Activated T-cell treated with anti-CD3 and anti-CD28 coated beads for 1 hour (primary cell): ENCODE data around the gene USP3.

ENCODE experiments used
- DNase-seq: peaks from one replicate; pipeline ENCODE4 v3.0.0-alpha.2; 2020; ENCODE audit warnings: low read depth

The USP3 gene

GRCh38 chr15:63544258-63545026, 40.0 kb downstream of the USP3 start:
- no peak for DNase-seq

DNA sequence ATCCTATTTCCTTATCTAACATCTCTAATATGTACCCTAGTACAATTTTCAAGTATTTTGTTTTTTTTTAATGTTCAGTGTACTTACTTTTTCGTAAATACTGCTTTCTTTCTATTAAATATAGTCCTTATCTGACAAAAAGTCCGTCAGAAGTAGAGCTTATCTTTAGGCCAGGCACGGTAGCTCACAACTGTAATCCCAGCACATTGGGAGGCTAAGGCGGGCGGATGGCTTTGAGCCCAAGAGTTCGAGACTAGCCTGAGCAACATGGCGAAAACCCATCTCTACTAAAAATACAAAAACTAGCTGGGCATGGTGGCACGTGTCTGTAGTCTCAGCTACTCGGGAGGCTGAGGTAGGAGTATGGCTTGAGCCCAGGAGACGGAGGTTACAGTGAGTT, 41.1 kb downstream of the USP3 start:
- DNase-seq: no peak

- DNase-seq: no peak
Observed at GRCh38 chr15:63551400-63551799, 47.0 kb downstream of the USP3 start.

GRCh38 chr15:63553388-63553791, 49.0 kb downstream of the USP3 start:
- DNase-seq: no peak

GRCh38 chr15:63554337-63554927, 50.0 kb downstream of the USP3 start:
- DNase-seq: no peak

- no peak for DNase-seq
Observed at GRCh38 chr15:63555507-63555906, 51.1 kb downstream of the USP3 start.

DNA sequence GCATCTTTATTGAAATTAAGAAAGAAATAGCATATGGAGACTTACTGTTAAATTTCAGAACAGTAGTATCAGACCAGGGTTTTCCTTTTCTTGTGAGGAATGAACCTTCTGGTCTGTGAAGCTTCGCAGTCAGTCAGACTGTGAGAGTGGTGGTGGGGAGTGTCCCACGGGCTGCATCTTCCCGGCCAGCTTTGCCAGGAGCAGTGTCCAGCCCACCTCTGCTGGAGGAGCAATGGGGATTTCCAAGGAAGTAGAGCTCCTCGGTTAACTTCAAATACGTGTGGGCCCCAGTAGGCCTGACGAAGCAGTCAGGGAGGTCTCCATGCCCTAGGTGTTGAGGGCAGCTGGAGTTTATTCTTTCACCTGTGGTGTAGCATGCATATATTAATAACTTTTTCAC, 51.9 kb downstream of the USP3 start:
- DNase-seq: no peak

DNA sequence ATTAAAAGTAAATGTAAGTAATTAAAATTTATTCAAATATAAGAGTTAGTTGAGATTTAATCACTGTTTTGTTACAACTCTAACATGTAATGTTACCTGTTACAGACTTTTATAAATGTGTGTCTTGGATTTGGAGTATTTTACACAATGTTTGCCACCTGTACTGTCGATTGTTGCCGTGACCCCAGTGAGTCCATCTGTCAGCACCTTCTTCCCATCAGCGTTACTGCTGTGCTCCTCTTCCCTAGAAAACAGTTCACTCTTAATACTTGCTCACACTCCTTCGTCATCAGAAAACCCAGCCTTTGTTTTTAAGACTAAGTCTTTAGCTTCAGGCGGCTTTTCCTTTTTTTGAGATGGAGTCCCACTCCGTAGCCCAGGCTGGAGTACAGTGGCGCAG, 52.3 kb downstream of the USP3 start:
- DNase-seq: no peak

DNA sequence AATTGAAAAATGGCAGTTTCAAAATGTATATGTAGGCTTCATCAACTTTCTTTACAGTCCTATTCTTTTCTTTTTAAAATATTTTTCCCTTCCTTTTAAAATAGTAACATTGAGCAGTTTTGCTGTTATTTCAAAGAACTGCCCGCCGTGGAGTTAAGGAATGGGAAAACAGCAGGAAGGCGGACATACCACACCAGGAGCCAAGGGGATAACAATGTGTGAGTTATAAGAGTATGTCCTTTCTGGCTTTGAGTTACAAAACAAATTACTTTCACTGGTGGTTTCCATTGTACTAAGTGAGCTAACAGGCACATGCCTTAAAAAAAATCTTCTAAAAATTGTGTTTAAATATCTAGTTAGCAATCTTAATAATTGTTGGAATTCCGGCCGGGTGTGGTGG, 55.4 kb downstream of the USP3 start:
- no peak for DNase-seq

DNA sequence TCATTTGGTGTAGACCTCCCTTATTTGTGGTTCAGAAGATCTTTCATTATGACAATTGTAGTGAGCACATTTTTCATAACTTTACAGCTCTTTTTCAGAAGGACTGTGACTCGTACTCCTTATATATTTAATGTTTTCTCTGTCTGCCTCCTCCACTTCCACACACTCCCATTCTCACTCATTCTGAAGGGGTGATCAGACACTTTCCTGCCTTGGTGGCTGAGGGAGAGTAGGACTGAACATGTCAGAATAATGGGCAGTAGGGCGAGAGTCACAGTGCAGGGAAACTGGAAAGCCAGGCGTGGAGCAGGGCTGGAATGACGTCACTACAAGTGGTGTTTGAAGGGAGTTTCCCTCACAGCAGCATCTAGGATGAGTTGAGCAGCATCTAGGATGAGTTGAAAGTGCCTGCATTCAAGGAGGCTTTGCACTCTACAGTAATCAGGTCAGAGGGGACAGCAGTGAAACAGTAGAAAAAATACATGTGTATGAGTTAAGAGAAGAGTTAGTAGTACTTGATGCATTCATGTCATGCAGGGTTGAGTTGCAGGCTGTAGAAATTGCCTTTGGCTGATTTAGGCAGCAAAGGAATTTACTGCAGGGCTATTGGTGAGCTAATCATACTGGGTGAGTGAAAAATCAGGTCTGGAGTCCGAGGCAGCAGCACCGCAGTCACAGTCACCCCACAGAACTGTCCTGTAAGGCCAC, 56.5 kb downstream of the USP3 start:
- no peak for DNase-seq

DNA sequence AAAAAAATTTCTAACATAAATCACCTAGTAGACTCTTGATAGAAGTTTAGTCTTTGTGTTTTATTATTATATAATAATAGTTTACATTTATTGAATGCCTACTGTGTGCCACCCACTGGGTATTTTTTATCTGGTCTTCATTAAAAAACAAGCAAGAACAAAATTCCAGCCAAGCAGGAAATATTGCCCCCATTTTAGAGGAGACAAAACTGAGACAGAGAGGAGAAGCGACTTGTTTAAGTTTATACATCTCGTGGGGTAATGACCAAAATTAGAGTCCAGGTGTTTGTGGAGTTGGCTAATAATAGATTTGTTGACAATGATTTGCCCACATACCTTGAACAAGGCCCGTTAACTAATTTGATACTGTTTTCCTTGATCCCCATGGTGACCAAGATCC, 59.7 kb downstream of the USP3 start:
- no peak for DNase-seq

DNA sequence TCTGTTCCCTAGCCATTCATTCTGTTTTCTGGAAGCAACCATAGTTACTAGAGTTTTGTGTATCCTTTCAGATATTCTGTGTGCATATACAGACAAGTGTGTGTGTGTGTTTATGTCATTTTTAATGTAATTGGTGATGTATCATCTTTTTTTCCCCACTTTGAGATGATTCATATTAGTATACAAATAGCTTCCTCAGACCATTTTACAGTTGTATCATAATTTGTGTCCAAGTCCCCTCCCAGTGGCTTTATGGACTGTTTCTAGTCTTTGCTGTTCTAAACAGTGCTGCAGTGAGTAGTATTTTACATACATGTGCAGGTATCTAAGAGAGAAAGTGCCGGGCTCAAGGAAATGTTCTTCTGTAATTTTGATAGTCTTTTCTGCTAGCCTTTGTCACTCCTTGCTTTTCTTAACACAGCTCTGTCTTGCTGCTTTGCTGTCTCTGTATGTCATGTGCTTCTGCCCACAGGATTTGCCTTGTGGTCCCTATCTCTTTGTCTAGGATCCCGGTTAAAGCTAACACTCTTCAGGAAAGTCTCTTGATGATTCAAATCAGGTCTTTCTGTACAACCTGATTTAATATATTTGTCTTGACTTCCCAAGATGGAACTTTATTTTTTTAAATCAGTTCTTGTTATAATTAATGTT, 61.3 kb downstream of the USP3 start:
- DNase-seq: no peak

DNA sequence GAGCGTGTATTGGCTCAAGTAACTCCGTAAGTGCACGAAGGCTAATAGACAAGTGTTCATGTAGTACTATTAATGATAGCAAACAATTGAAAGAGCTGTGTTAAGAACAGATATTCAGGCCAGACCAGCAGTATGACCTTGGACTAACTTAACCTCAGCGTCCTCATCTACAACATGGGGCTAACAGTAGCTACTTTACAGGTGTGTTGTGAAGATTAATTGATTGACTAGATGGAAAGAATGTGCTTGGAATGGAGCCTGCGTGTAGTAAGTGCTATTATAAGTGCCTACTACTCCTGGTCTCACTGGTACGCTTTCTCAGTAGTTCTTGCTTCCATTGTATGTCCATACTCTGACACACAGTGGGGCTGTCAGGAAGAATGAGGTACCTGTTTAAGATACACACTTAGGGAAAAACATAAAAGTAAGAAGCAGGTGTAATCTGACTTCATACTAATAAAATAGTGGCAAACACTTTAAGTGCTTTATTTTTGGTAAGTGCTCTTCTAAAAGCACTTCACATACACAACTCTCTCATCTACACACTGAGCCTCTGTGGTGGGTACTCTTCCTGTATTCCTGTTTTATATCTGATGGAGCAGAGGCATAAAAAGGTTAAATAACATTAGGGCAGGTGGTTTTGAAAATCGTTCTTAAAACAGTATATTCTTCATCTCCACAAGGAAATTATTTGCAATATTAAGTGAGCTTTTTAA, 68.5 kb downstream of the USP3 start:
- DNase-seq: no peak

GRCh38 chr15:63573533-63573932, 69.1 kb downstream of the USP3 start:
- no peak for DNase-seq

DNA sequence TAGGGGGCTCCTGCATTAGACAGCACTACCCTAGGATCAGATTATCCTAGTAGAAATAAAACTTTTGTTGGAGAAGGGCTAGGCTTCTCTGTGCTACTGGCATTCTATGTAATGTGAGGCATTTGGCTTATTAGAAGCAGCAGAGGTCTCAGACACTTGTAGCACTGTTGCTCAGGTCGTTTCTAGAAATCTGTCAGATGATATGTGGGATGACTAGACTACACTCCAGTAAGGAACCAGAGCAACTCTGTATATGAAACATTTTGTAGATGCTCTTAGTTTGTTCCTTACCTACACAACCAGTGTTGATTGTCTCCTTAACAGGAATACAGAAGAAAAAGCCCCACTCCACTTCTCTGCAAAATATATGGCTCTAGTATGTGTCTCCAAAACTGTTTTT, 70.9 kb downstream of the USP3 start:
- DNase-seq: no peak

GRCh38 chr15:63576441-63576840, 72.0 kb downstream of the USP3 start:
- DNase-seq: no peak

GRCh38 chr15:63582179-63582578, 77.8 kb downstream of the USP3 start:
- DNase-seq: no peak

DNA sequence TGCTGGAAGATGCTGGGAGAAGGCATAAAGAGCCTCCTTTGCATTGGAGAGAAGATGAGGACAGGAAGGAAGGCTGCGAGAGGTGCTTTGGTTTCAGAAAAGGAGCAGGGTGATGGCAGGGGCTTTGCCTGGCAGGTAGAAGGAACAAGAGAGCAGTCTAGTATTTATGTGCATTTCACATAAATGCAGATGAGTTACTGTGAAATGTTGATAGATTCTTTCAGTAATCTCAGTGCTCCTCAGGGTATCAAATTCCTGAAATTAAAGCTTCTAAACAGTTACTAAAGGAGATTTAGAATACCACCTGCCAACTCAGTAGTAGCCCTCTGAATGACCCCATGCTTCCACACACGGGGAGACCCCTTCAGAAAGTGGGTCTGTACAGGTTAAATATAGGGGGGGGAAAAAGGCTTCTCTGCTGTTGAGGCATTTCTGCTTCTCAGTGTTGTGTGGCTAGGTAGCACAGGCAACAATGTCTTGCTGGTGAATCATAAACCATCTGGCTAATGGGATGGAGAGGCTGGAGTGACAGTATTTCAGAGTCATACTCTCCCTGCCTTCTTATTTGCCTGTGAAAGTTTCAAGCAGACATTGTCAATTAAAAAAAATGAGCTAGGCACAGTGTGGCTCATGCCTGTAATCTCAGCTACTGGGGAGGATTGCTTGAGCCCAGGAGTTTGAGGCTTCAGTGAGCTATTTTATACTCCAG, 78.5 kb downstream of the USP3 start:
- no peak for DNase-seq

- DNase-seq: no peak
Observed at GRCh38 chr15:63586790-63587189, 82.4 kb downstream of the USP3 start.

DNA sequence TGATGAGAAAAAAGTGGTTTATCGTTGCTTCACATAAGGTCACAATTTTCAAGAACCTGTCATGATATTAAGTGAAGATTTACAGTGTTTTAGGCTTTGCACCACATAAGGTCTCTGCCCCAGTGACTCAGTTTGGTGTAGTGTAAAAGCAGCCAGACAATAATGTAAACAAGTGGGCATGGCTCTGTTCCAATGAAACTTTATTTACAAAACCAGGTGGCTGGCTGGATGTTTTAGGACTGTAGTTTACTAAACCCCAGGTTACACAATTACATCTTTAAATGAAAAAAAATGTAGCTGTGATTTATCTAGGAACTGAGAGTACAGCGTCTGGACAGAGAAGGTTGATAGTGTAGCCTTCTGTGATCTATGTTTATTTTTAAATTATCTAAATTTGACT, 83.1 kb downstream of the USP3 start:
- no peak for DNase-seq

GRCh38 chr15:63588826-63589225, 84.4 kb downstream of the USP3 start:
- DNase-seq: no peak
